H1 (cell line): ENCODE results near the gene SHMT2. TPM values are rescaled to one million over a fixed set of nuclear protein-coding genes. Genes with fewer than 3 reads are reported as not detected.
A peak's percentile ranks its signal among the peaks of the same experiment; 100 is the strongest.

Experiments
- ATF2 ChIP-seq: IDR thresholded peaks from 2 replicates; pipeline ENCODE4 v1.6.1; 2012; ENCODE audit warnings: low read length, inconsistent platforms
- BRCA1 ChIP-seq: IDR thresholded peaks from 2 replicates; pipeline ENCODE4 v1.6.1; 2012; ENCODE audit warnings: low read depth, low read length, improper control_type of control experiment
- CHD2 ChIP-seq: IDR thresholded peaks from 2 replicates; pipeline ENCODE4 v1.6.1; 2012; ENCODE audit warnings: low read length, improper control_type of control experiment
- EP300 ChIP-seq, 2 experiments: IDR thresholded peaks; 1 replicate in 1 of 2; 2 replicates in 1 of 2; pipeline ENCODE4 v1.6.1; 2011 to 2012; ENCODE audit warnings: low read depth in 2 of 2, low read length in 2 of 2, mild to moderate bottlenecking in 2 of 2, borderline replicate concordance in 1 of 2, inconsistent platforms in 1 of 2, moderate library complexity in 1 of 2
- GABPA ChIP-seq: IDR thresholded peaks from 2 replicates; pipeline ENCODE4 v1.6.1; 2011; ENCODE audit warnings: mild to moderate bottlenecking, low read length, moderate library complexity, borderline replicate concordance; ENCODE audit not compliant: insufficient read depth
- HDAC2 ChIP-seq, 2 experiments: fragments of 300-600 bp in 1 of 2; sonication (generic) in 1 of 2; IDR thresholded peaks; 2 replicates each; pipeline ENCODE4 v1.6.1; 2011 to 2012; ENCODE audit warnings: low read depth in 2 of 2, low read length in 2 of 2, mild to moderate bottlenecking in 2 of 2, moderate library complexity in 2 of 2, borderline replicate concordance in 1 of 2, inconsistent platforms in 1 of 2
- KDM1A ChIP-seq: fragments of 200-600, 300-600 bp; sonication (generic); IDR thresholded peaks from 2 replicates; pipeline ENCODE4 v1.7.1; 2016; ENCODE audit warnings: mild to moderate bottlenecking, low read length, borderline replicate concordance
- KDM4A ChIP-seq: IDR thresholded peaks from one replicate; pipeline ENCODE4 v1.7.1; 2012; ENCODE audit warnings: low read depth, mild to moderate bottlenecking, moderate library complexity, low read length, inconsistent platforms; ENCODE audit not compliant: severe bottlenecking
- NANOG ChIP-seq: IDR thresholded peaks from 2 replicates; pipeline ENCODE4 v1.6.1; 2011; ENCODE audit warnings: low read length, low read depth, mild to moderate bottlenecking, inconsistent platforms; ENCODE audit not compliant: insufficient read depth, poor library complexity, severe bottlenecking
- NRF1 ChIP-seq: IDR thresholded peaks from 2 replicates; pipeline ENCODE4 v1.6.1; 2011; ENCODE audit warnings: mild to moderate bottlenecking, low read depth, low read length, improper control_type of control experiment
- POLR2A ChIP-seq, 2 experiments: IDR thresholded peaks; 1 replicate in 1 of 2; 2 replicates in 1 of 2; pipeline ENCODE4 v1.6.1; 2011; ENCODE audit warnings: low read depth in 2 of 2, low read length in 2 of 2, mild to moderate bottlenecking in 2 of 2; ENCODE audit errors: control extremely low read depth in 1 of 2
- POU5F1 ChIP-seq: IDR thresholded peaks from 2 replicates; pipeline ENCODE4 v1.6.1; 2011; ENCODE audit warnings: low read depth, mild to moderate bottlenecking, low read length, moderate library complexity
- SAP30 ChIP-seq: fragments of 300-600 bp; sonication (generic); IDR thresholded peaks from 2 replicates; pipeline ENCODE4 v1.7.1; 2012; ENCODE audit warnings: low read length, moderate library complexity, mild to moderate bottlenecking, inconsistent platforms; ENCODE audit not compliant: insufficient read depth, insufficient replicate concordance
- SIN3A ChIP-seq, 2 experiments: IDR thresholded peaks in 1 of 2; conservative IDR thresholded peaks in 1 of 2; 2 replicates each; pipeline ENCODE4 v1.6.1; 2011 to 2012; ENCODE audit warnings: low read length in 2 of 2, improper control_type of control experiment in 1 of 2, low read depth in 1 of 2, mild to moderate bottlenecking in 1 of 2
- SIX5 ChIP-seq: IDR thresholded peaks from 2 replicates; pipeline ENCODE4 v1.6.1; 2011; ENCODE audit warnings: mild to moderate bottlenecking, low read depth, low read length
- SP4 ChIP-seq: IDR thresholded peaks from 2 replicates; pipeline ENCODE4 v1.6.1; 2012; ENCODE audit warnings: low read length, inconsistent platforms
- SRF ChIP-seq: IDR thresholded peaks from 2 replicates; pipeline ENCODE4 v1.6.1; 2011; ENCODE audit warnings: mild to moderate bottlenecking, low read depth, low read length, moderate library complexity
- SUZ12 ChIP-seq: fragments of 200-600 bp; sonication (generic); IDR thresholded peaks from 2 replicates; pipeline ENCODE4 v1.6.1; 2012; ENCODE audit warnings: mild to moderate bottlenecking, inconsistent platforms, low read length, moderate library complexity, mixed read lengths
- TAF7 ChIP-seq: optimal IDR thresholded peaks from 2 replicates; pipeline ENCODE3; 2011; ENCODE audit warnings: low read depth, mild to moderate bottlenecking, inconsistent platforms, low read length, moderate library complexity, borderline replicate concordance
- YY1 ChIP-seq: IDR thresholded peaks from 2 replicates; pipeline ENCODE4 v1.6.1; 2011; ENCODE audit warnings: low read depth, mild to moderate bottlenecking, low read length
- polyA plus RNA-seq, 7 experiments: library from polyadenylated mRNA; depleted of rRNA in 3 of 7; stranded (reverse) in 5 of 7; unstranded in 2 of 7; fragments of >200 nt in 5 of 7; fragments of 200-250 nt in 2 of 7; gene quantifications; 1 replicate in 5 of 7; 2 replicates in 1 of 7; 4 replicates in 1 of 7; pipeline versions ENCODE4 v1.2.1 to v1.2.3, GENCODE V29; 2011 to 2013; ENCODE audit warnings: missing spikeins in 2 of 7, mixed read lengths in 2 of 7
- total RNA-seq: library from RNA; stranded (reverse); fragmentation: NEBNext Ultra II Directional; extraction: Animal tissue kit (Norgen Biotek cat#: 25700); gene quantifications from 2 replicates; pipeline ENCODE4 v1.2.1, GENCODE V29; 2021
- TF ChIP-seq, protein P1 (sequence below): IDR thresholded peaks from 2 replicates; pipeline ENCODE4 v1.6.1; 2012; ENCODE audit warnings: inconsistent platforms

Gene SHMT2
- total and polyA plus RNA-seq, 2 of the 8 experiments (the other 6 are each of a cell fraction or from before 2014, with no cell fraction given): 274 to 520 TPM

DNA sequence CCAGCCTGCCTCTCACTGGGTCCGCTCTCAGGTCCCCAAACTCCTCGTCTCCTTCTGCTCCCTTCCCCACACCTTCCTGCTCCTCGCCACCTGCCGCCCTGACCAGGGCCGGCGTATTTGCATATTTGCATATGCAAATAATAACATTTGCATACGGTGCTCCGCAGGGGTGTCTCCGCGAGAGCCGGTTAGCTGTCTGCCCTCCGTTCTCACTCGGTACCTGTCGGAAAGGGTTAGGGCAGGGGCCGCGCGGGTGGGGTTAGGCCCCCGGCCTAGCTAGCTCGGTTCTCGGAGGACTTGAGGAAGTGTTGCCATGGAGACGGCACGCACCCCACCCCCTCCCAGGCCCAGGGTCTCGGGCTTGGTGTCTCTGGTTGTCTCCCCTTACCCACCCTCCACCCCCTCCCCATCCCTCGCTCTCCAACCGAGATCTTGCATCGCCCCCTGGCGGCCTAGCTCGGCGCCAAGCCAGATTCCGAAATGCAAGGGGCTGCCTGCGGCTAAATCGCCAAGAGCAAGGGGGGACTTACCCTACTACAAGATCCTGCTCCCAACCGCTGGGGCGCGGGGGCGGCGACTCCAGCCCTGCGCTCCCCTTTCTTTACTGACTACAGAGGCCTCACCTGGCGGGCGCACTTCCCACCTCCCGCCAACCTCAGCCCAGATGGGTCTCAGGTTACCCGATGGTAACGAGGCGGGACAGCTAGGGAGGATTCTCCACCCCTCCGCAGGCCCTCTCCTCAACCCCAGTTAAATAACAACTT, 13.4 kb downstream of the SHMT2 start (continued):
- TF ChIP-seq SAP30: no peak
- no peak for TF ChIP-seq ATF2
- no peak for TF ChIP-seq TAF7
- peak; percentile 33 to 80; a peak in 2 of 4 replicates for TF ChIP-seq SIN3A (conservative IDR thresholded peaks at IDR 0.05 in 1 of 2, IDR thresholded peaks at IDR 0.05 in 1 of 2; ENCODE audit: low read depth in 1 of 2, low read length in 2 of 2)
- TF ChIP-seq HDAC2 (IDR thresholded peaks at IDR 0.05; ENCODE audit: borderline replicate concordance in 1 of 2, low read depth in 2 of 2, low read length in 2 of 2): no peak
- TF ChIP-seq SIX5: no peak
- no peak for TF ChIP-seq NRF1
- TF ChIP-seq EP300 (IDR thresholded peaks at IDR 0.05; ENCODE audit: borderline replicate concordance in 1 of 2, low read depth in 2 of 2, low read length in 2 of 2): no peak
- peak; percentile 100 for TF ChIP-seq POU5F1
- TF ChIP-seq KDM4A: peak; percentile 62
- no peak for TF ChIP-seq SRF
- no peak for TF ChIP-seq YY1
- peak; percentile 74; the same call in 1 of the 2 replicates for TF ChIP-seq KDM1A
- no peak for TF ChIP-seq GABPA
- TF ChIP-seq, protein P1, sequence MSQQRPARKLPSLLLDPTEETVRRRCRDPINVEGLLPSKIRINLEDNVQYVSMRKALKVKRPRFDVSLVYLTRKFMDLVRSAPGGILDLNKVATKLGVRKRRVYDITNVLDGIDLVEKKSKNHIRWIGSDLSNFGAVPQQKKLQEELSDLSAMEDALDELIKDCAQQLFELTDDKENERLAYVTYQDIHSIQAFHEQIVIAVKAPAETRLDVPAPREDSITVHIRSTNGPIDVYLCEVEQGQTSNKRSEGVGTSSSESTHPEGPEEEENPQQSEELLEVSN: no peak; the same call in 1 of the 2 replicates
- no peak for TF ChIP-seq SUZ12
- no peak for TF ChIP-seq NANOG
- TF ChIP-seq SP4: no peak
- peak; percentile 43; the same call in 1 of the 2 replicates for TF ChIP-seq CHD2
- TF ChIP-seq POLR2A (IDR thresholded peaks at IDR 0.05; ENCODE audit: control extremely low read depth in 1 of 2, low read depth in 2 of 2, low read length in 2 of 2): no peak
- no peak for TF ChIP-seq BRCA1
